Gastrocnemius medialis (tissue), 4 donors: ENCODE results near the gene PRR12. TPM values are rescaled to one million over a fixed set of nuclear protein-coding genes. Genes with fewer than 3 reads are reported as not detected.

Source experiments
- ATAC-seq, 2 donors: fragments of 150-250 bp; one replicate each; pipeline ENCODE4 v1.9.1; 2016
- DNase-seq, 2 donors: peaks; one replicate each; pipeline ENCODE4 v3.0.0-alpha.2; 2019
- H3K27ac ChIP-seq, 4 donors: fragments of 200-600 bp; sonication (generic); 1 replicate in 1 of 4; 2 replicates in 3 of 4; pipeline ENCODE4 v1.5.1; 2016 to 2018; ENCODE audit warnings: mild to moderate bottlenecking in 2 of 4, moderate library complexity in 1 of 4
- H3K27me3 ChIP-seq, 3 donors: fragments of 200-600 bp; sonication (generic) in 2 of 3; 1 replicate in 1 of 3; 2 replicates in 2 of 3; pipeline versions ENCODE4 v1.5.1 to v1.6.0; 2016 to 2019; ENCODE audit warnings: mild to moderate bottlenecking in 1 of 3, moderate library complexity in 1 of 3
- H3K36me3 ChIP-seq, 2 donors: fragments of 200-600 bp; sonication (generic) in 1 of 2; one replicate each; pipeline ENCODE4 v1.5.1; 2017 to 2018
- H3K4me1 ChIP-seq, 2 donors: fragments of 200-600 bp; sonication (generic) in 1 of 2; one replicate each; pipeline ENCODE4 v1.5.1; 2016 to 2017; ENCODE audit warnings: mild to moderate bottlenecking in 2 of 2
- H3K4me3 ChIP-seq, 4 donors: fragments of 200-600 bp; sonication (generic) in 3 of 4; 1 replicate in 1 of 4; 2 replicates in 3 of 4; pipeline ENCODE4 v1.5.1; 2016 to 2019; ENCODE audit warnings: mild to moderate bottlenecking in 2 of 4
- H3K9me3 ChIP-seq, 3 donors: fragments of 200-600 bp; sonication (generic) in 2 of 3; 1 replicate in 1 of 3; 2 replicates in 2 of 3; pipeline ENCODE4 v1.5.1; 2016 to 2019
- CTCF ChIP-seq, 5 experiments: fragments of 450-650 bp in 3 of 5; fragments of 200-600 bp in 2 of 5; sonication (generic) in 2 of 5; IDR thresholded peaks in 4 of 5; conservative IDR thresholded peaks in 1 of 5; 1 replicate in 4 of 5; 2 replicates in 1 of 5; pipeline ENCODE4 v1.5.1; 2016 to 2019; ENCODE audit warnings: antibody characterized with exemption in 5 of 5, mild to moderate bottlenecking in 3 of 5, moderate library complexity in 3 of 5
- POLR2A ChIP-seq, 2 donors: fragments of 450-650 bp; IDR thresholded peaks; one replicate each; pipeline ENCODE4 v1.6.1; 2017; ENCODE audit warnings: antibody characterized with exemption in 2 of 2, mild to moderate bottlenecking in 2 of 2, moderate library complexity in 2 of 2
- in situ Hi-C, 4 donors: fragments of 200-750 bp; cut with MboI; loops; one replicate each; pipeline versions ENCODE4 v1.15.0 to v1.8.0; 2017; ENCODE audit warnings: low sequenced_read_pairs in 4 of 4
- intact Hi-C: fragments of 100-400 bp; cut with DNase I; formaldehyde crosslinking; loops from one replicate; pipeline ENCODE4 v1.15.1; 2023; ENCODE audit warnings: low total_unique reads
- total RNA-seq, 4 donors: library from RNA; depleted of rRNA; stranded (reverse); fragments of >200 nt; gene quantifications; one replicate each; pipeline versions ENCODE4 v1.1.0 to v1.2.3, GENCODE V29; 2016

The PRR12 gene
- total RNA-seq, 4 donors from 2014 or later = 3.4 to 7.7 (median 3.8) TPM

- ATAC-seq (no peak), DNase-seq (no peak)
- intact Hi-C loops = no loop called here
- H3K9me3 ChIP-seq = no peaks in the 10 kb centered on the region
- H3K4me1 ChIP-seq = peaks cover 27 to 30% of the 10 kb centered on the region in 2 donors
- H3K27me3 ChIP-seq = no peaks in the 10 kb centered on the region
- H3K4me3 ChIP-seq = no peak overlapping the region
- in situ Hi-C loops = no loop called here
- H3K27ac ChIP-seq = peak overlapping the region; percentile 39 to 93 (median 88)
- TF ChIP-seq CTCF (IDR thresholded peaks at IDR 0.05 in 4 of 5, conservative IDR thresholded peaks at IDR 0.05 in 1 of 5) (no peak), POLR2A (IDR thresholded peaks at IDR 0.05) (no peak)
- H3K36me3 ChIP-seq = peaks cover 0 to 44% of the 10 kb centered on the region in 2 donors
Observed at GRCh38 chr19:49557641-49558325, 33.2 kb upstream of the PRR12 start.

- H3K4me1 ChIP-seq = peaks cover 32 to 34% of the 10 kb centered on the region in 2 donors
- H3K4me3 ChIP-seq = no peak overlapping the region
- H3K27ac ChIP-seq = peak overlapping the region; percentile 87 to 93 (median 90)
- in situ Hi-C loops (no loop called here), intact Hi-C loops (no loop called here)
- no peak for TF ChIP-seq CTCF (IDR thresholded peaks at IDR 0.05 in 4 of 5, conservative IDR thresholded peaks at IDR 0.05 in 1 of 5)
- TF ChIP-seq POLR2A (IDR thresholded peaks at IDR 0.05) = no peak
- DNase-seq = no peak
- peaks cover 0 to 44% of the 10 kb centered on the region in 2 donors for H3K36me3 ChIP-seq
- H3K9me3 ChIP-seq = no peaks in the 10 kb centered on the region
- H3K27me3 ChIP-seq = no peaks in the 10 kb centered on the region
- ATAC-seq = no peak
Observed at GRCh38 chr19:49558591-49558990, 32.4 kb upstream of the PRR12 start.

DNA sequence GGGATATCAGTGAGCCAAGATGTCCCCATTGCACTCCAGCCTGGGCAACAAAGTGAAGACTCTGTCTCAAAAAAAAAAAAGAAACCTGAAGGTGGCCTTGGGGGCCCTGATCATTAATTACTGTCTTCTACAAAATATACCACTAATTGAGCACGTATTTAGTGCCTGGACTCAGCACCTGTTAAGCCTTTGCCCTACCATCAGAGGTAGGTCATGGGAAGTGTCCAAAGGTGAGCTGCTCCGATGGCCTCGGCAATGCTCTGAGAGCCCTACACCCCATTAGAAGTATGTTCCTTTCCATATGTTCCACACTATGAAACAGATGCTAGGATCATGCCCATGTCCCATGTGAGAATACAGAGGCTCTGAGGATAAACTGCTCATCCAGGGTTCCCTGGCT lies 31.5 kb upstream of the PRR12 start:
- H3K4me1 ChIP-seq = peaks cover 33 to 36% of the 10 kb centered on the region in 2 donors
- H3K4me3 ChIP-seq = no peak overlapping the region
- H3K27me3 ChIP-seq = no peaks in the 10 kb centered on the region
- intact Hi-C loops = no loop called here
- peak overlapping the region; percentile 87 to 93 (median 90) for H3K27ac ChIP-seq
- no peaks in the 10 kb centered on the region for H3K9me3 ChIP-seq
- TF ChIP-seq CTCF (IDR thresholded peaks at IDR 0.05 in 4 of 5, conservative IDR thresholded peaks at IDR 0.05 in 1 of 5) (no peak), POLR2A (IDR thresholded peaks at IDR 0.05) (no peak)
- ATAC-seq = no peak
- DNase-seq = no peak
- in situ Hi-C loops = no loop called here
- H3K36me3 ChIP-seq = peaks cover 0 to 40% of the 10 kb centered on the region in 2 donors

- H3K9me3 ChIP-seq = no peaks in the 10 kb centered on the region
- ATAC-seq (no peak), DNase-seq (peak in 1 of 2 donors; percentile 30)
- peak overlapping the region; percentile 87 to 93 (median 90) for H3K27ac ChIP-seq
- in situ Hi-C loops (no loop called here), intact Hi-C loops (no loop called here)
- peaks cover 38 to 41% of the 10 kb centered on the region in 2 donors for H3K4me1 ChIP-seq
- no peaks in the 10 kb centered on the region for H3K27me3 ChIP-seq
- H3K4me3 ChIP-seq = peak overlapping the region in 1 of 4 donors; percentile 34
- TF ChIP-seq POLR2A (IDR thresholded peaks at IDR 0.05) = no peak
- TF ChIP-seq CTCF (IDR thresholded peaks at IDR 0.05 in 4 of 5, conservative IDR thresholded peaks at IDR 0.05 in 1 of 5) = no peak
- H3K36me3 ChIP-seq = peaks cover 0 to 35% of the 10 kb centered on the region in 2 donors
Observed at GRCh38 chr19:49559928-49560327, 31.1 kb upstream of the PRR12 start.
